ENCODE results near the gene GRIK3. TPM values are rescaled to one million over a fixed set of nuclear protein-coding genes. Genes with fewer than 3 reads are reported as not detected.
A peak's percentile ranks its signal among the peaks of the same experiment; 100 is the strongest.
"Not testable (repeated sequence)": the region's sequence is repeated elsewhere in the genome, so short reads cannot be mapped to it uniquely, and the experiment has no call there.

The GRIK3 gene
- total RNA-seq, 5 donors from 2014 or later (not counting 1 experiment from before 2014, with no cell fraction given) = 0.03 TPM; not detected in 4

DNA sequence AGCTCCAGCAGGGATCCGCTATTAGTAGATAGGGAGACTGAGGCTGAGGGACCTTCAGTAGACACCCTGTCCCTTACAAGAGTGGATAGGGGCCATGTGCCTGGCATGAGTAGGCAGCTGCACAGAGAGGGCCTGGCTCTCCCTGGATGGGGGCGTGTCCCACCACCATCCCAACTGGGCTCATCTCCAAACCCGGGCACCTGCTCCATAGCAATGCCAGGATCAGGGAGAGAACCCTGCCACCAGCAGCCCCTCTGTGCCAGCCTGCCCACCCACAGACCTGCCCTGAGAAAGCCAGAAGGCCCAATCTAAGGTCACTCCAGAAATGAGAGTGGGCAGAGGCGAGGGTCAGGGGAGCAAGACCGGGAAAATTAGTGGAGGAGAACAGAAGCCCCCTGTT is 121.3 kb downstream of the GRIK3 start:
- H3K27ac ChIP-seq (ENCODE audit: low read length) = no peak overlapping the region
- WGBS (ENCODE audit: insufficient coverage) = 40% methylated on average over 1 of the region's 5 CpGs
- ChIA-PET POLR2A (no interaction called here), CTCF (no interaction called here)
- no peak overlapping the region for H3K4me3 ChIP-seq (ENCODE audit: control insufficient read depth in 1 of 2, extremely low read depth in 1 of 2, low read length in 1 of 2)
- H3K9me3 Mint-ChIP-seq = peaks cover 0 to 12% (median 7%) of the 10 kb centered on the region in 3 donors
- ATAC-seq (replicated peaks in 1 of 4) (no peak), DNase-seq (no peak)
- no peaks in the 10 kb centered on the region for H3K9me3 ChIP-seq
- H3K4me1 Mint-ChIP-seq = no peaks in the 10 kb centered on the region
- no peaks in the 10 kb centered on the region for H3K4me1 ChIP-seq (ENCODE audit: control insufficient read depth in 1 of 2, extremely low read depth in 1 of 2, insufficient read depth in 2 of 2, low read length in 2 of 2)
- peaks cover 25 to 33% of the 10 kb centered on the region in 2 donors for H3K27me3 Mint-ChIP-seq
- no peaks in the 10 kb centered on the region for H3K36me3 Mint-ChIP-seq
- no peak overlapping the region for H3K4me3 Mint-ChIP-seq
- H3K27ac Mint-ChIP-seq = no peak overlapping the region
- peaks cover 0 to 30% of the 10 kb centered on the region in 2 experiments for H3K27me3 ChIP-seq (replicated peaks in 1 of 2; ENCODE audit: control insufficient read depth in 2 of 2, extremely low read depth in 1 of 2, insufficient read depth in 2 of 2, low read length in 1 of 2)
- H3K36me3 ChIP-seq (ENCODE audit: control insufficient read depth in 2 of 2, extremely low read depth in 1 of 2, insufficient read depth in 1 of 2, low read length in 1 of 2) = no peaks in the 10 kb centered on the region

- DNase-seq (no peak), ATAC-seq (replicated peaks in 1 of 4) (no peak)
- Histone ChIP-seq H3K27ac (ENCODE audit: low read length) (no peak overlapping the region), H3K9me3 (no peaks in the 10 kb centered on the region), H3K4me3 (ENCODE audit: control insufficient read depth in 1 of 2, extremely low read depth in 1 of 2, low read length in 1 of 2) (no peak overlapping the region), H3K4me1 (ENCODE audit: control insufficient read depth in 1 of 2, extremely low read depth in 1 of 2, insufficient read depth in 2 of 2, low read length in 2 of 2) (no peaks in the 10 kb centered on the region), H3K36me3 (ENCODE audit: control insufficient read depth in 2 of 2, extremely low read depth in 1 of 2, insufficient read depth in 1 of 2, low read length in 1 of 2) (no peaks in the 10 kb centered on the region), H3K27me3 (replicated peaks in 1 of 2; ENCODE audit: control insufficient read depth in 2 of 2, extremely low read depth in 1 of 2, insufficient read depth in 2 of 2, low read length in 1 of 2) (peaks cover 0 to 34% of the 10 kb centered on the region in 2 experiments)
- Mint-ChIP-seq H3K27me3 (peaks cover 25 to 33% of the 10 kb centered on the region in 2 donors), H3K36me3 (no peaks in the 10 kb centered on the region), H3K9me3 (peaks cover 0 to 12% (median 7%) of the 10 kb centered on the region in 3 donors), H3K4me3 (no peak overlapping the region), H3K4me1 (no peaks in the 10 kb centered on the region), H3K27ac (no peak overlapping the region)
- 83% methylated on average over 4 of the region's 7 CpGs for WGBS (ENCODE audit: insufficient coverage)
- ChIA-PET POLR2A (no interaction called here), CTCF (no interaction called here)
Observed at GRCh38 chr1:36912365-36912865, 121.9 kb downstream of the GRIK3 start.

- WGBS (ENCODE audit: insufficient coverage) = 72% methylated on average over 19 of the region's 21 CpGs
- Histone ChIP-seq H3K27me3 (replicated peaks in 1 of 2; ENCODE audit: control insufficient read depth in 2 of 2, extremely low read depth in 1 of 2, insufficient read depth in 2 of 2, low read length in 1 of 2) (peaks cover 0 to 34% of the 10 kb centered on the region in 2 experiments), H3K9me3 (no peaks in the 10 kb centered on the region), H3K4me1 (ENCODE audit: control insufficient read depth in 1 of 2, extremely low read depth in 1 of 2, insufficient read depth in 2 of 2, low read length in 2 of 2) (no peaks in the 10 kb centered on the region), H3K4me3 (ENCODE audit: control insufficient read depth in 1 of 2, extremely low read depth in 1 of 2, low read length in 1 of 2) (no peak overlapping the region), H3K27ac (ENCODE audit: low read length) (no peak overlapping the region), H3K36me3 (ENCODE audit: control insufficient read depth in 2 of 2, extremely low read depth in 1 of 2, insufficient read depth in 1 of 2, low read length in 1 of 2) (no peaks in the 10 kb centered on the region)
- CTCF ChIA-PET = no interaction called here
- peak overlapping the region in 1 of 3 donors; percentile 24 for H3K4me3 Mint-ChIP-seq
- H3K9me3 Mint-ChIP-seq = peaks cover 0 to 12% (median 7%) of the 10 kb centered on the region in 3 donors
- DNase-seq (no peak), ATAC-seq (replicated peaks in 1 of 4) (no peak)
- peaks cover 25 to 34% of the 10 kb centered on the region in 2 donors for H3K27me3 Mint-ChIP-seq
- no peaks in the 10 kb centered on the region for H3K4me1 Mint-ChIP-seq
- no peak overlapping the region for H3K27ac Mint-ChIP-seq
- POLR2A ChIA-PET = no interaction called here
- H3K36me3 Mint-ChIP-seq = no peaks in the 10 kb centered on the region
Observed at GRCh38 chr1:36911561-36912364, 122.6 kb downstream of the GRIK3 start.

DNA sequence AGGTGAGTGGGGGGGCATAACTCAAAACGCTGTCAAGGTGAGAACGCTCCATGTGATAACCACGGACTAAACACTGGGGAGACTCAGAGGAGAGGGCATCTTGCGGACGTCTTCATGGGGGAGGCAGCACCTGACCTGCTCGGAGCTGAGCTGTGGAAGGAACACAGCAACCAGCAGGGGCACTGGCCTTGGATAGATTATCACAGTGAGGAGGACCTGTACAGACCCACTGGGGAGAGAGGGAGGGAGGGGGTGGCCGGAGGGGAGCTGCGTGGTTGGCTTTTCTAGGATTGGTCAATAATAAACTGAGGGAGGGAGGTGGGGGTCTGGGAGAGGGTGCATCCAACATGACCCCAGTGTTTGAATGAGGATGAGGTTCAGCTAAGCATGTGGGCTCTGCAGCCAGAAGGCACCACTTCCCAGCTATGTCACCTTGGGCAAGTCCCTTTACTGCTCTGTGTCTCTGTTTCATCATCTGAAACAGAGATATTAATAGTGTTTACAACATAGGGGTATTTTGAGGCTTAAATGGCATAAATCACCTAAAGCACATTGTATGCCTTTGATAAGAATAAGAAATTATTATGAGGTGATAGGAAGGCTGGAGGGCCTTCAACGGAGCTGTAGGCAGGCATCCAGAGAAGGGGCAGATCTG is 123.3 kb downstream of the GRIK3 start:
- Histone ChIP-seq H3K4me3 (ENCODE audit: control insufficient read depth in 1 of 2, extremely low read depth in 1 of 2, low read length in 1 of 2) (no peak overlapping the region), H3K9me3 (no peaks in the 10 kb centered on the region), H3K36me3 (ENCODE audit: control insufficient read depth in 2 of 2, extremely low read depth in 1 of 2, insufficient read depth in 1 of 2, low read length in 1 of 2) (no peaks in the 10 kb centered on the region), H3K27me3 (replicated peaks in 1 of 2; ENCODE audit: control insufficient read depth in 2 of 2, extremely low read depth in 1 of 2, insufficient read depth in 2 of 2, low read length in 1 of 2) (peaks cover 0 to 34% of the 10 kb centered on the region in 2 experiments), H3K4me1 (ENCODE audit: control insufficient read depth in 1 of 2, extremely low read depth in 1 of 2, insufficient read depth in 2 of 2, low read length in 2 of 2) (no peaks in the 10 kb centered on the region), H3K27ac (ENCODE audit: low read length) (no peak overlapping the region)
- Mint-ChIP-seq H3K4me3 (no peak overlapping the region), H3K27ac (no peak overlapping the region), H3K36me3 (no peaks in the 10 kb centered on the region), H3K27me3 (peaks cover 25 to 34% of the 10 kb centered on the region in 2 donors), H3K4me1 (no peaks in the 10 kb centered on the region), H3K9me3 (peaks cover 0 to 11% (median 7%) of the 10 kb centered on the region in 3 donors)
- DNase-seq (no peak), ATAC-seq (replicated peaks in 1 of 4) (no peak)
- POLR2A ChIA-PET = no interaction called here
- CTCF ChIA-PET = no interaction called here
- 69% methylated on average over 9 of the region's 9 CpGs for WGBS (ENCODE audit: insufficient coverage)

- Histone ChIP-seq H3K4me3 (ENCODE audit: control insufficient read depth in 1 of 2, extremely low read depth in 1 of 2, low read length in 1 of 2) (no peak overlapping the region), H3K36me3 (ENCODE audit: control insufficient read depth in 2 of 2, extremely low read depth in 1 of 2, insufficient read depth in 1 of 2, low read length in 1 of 2) (no peaks in the 10 kb centered on the region), H3K4me1 (ENCODE audit: control insufficient read depth in 1 of 2, extremely low read depth in 1 of 2, insufficient read depth in 2 of 2, low read length in 2 of 2) (no peaks in the 10 kb centered on the region), H3K27ac (ENCODE audit: low read length) (no peak overlapping the region), H3K9me3 (no peaks in the 10 kb centered on the region), H3K27me3 (replicated peaks in 1 of 2; ENCODE audit: control insufficient read depth in 2 of 2, extremely low read depth in 1 of 2, insufficient read depth in 2 of 2, low read length in 1 of 2) (peaks cover 0 to 34% of the 10 kb centered on the region in 2 experiments)
- no peaks in the 10 kb centered on the region for H3K36me3 Mint-ChIP-seq
- CTCF ChIA-PET = no interaction called here
- no peaks in the 10 kb centered on the region for H3K4me1 Mint-ChIP-seq
- no peak overlapping the region for H3K4me3 Mint-ChIP-seq
- ATAC-seq (replicated peaks in 1 of 4) (no peak), DNase-seq (no peak)
- 46% methylated on average over 7 of the region's 10 CpGs for WGBS (ENCODE audit: insufficient coverage)
- POLR2A ChIA-PET = no interaction called here
- peaks cover 0 to 2% (median 0%) of the 10 kb centered on the region in 3 donors for H3K9me3 Mint-ChIP-seq
- H3K27me3 Mint-ChIP-seq = peaks cover 25 to 34% of the 10 kb centered on the region in 2 donors
- no peak overlapping the region for H3K27ac Mint-ChIP-seq
Observed at GRCh38 chr1:36909946-36910725, 124.2 kb downstream of the GRIK3 start.

DNA sequence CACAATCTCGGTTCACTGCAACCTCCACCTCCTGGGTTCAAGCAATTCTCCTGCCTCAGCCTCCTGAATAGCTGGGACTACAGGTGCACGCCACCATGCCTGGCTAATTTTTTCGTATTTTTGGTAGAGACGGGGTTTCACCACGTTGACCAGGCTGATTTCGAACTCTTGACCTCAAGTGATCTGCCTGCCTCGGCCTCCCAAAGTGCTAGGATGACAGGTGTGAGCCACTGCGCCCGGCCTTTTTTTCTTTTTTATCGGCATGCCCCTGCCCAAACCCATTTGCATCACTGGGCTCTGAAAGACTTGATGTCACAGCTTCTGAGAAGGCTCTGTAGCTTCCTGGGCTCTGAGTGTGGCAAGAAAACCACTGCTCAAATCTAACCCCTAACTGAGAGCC is 125.0 kb downstream of the GRIK3 start:
- H3K4me3 Mint-ChIP-seq, POLR2A ChIA-PET: not testable (repeated sequence)

More for the DNA sequence above, 125.0 kb downstream of the GRIK3 start:
- DNase-seq; H3K4me3 ChIP-seq (ENCODE audit: control insufficient read depth in 1 of 2, extremely low read depth in 1 of 2, low read length in 1 of 2); H3K36me3 Mint-ChIP-seq; H3K27ac ChIP-seq (ENCODE audit: low read length); H3K9me3 Mint-ChIP-seq; H3K27ac Mint-ChIP-seq; H3K9me3 ChIP-seq; CTCF ChIA-PET; H3K4me1 ChIP-seq (ENCODE audit: control insufficient read depth in 1 of 2, extremely low read depth in 1 of 2, insufficient read depth in 2 of 2, low read length in 2 of 2); H3K36me3 ChIP-seq (ENCODE audit: control insufficient read depth in 2 of 2, extremely low read depth in 1 of 2, insufficient read depth in 1 of 2, low read length in 1 of 2); ATAC-seq (replicated peaks in 1 of 4); H3K4me1 Mint-ChIP-seq: not testable (repeated sequence)
- peaks cover 25 to 32% of the 10 kb centered on the region in 2 donors for H3K27me3 Mint-ChIP-seq
- H3K27me3 ChIP-seq (replicated peaks in 1 of 2; ENCODE audit: control insufficient read depth in 2 of 2, extremely low read depth in 1 of 2, insufficient read depth in 2 of 2, low read length in 1 of 2) = peaks cover 0 to 34% of the 10 kb centered on the region in 2 experiments
- 58% methylated on average over 7 of the region's 10 CpGs for WGBS (ENCODE audit: insufficient coverage)

Data from T-cell (primary cell).